Mucosa of rectum (tissue), 2 donors: ENCODE results near the gene DPP10.
"Not testable (repeated sequence)": the region's sequence is repeated elsewhere in the genome, so short reads cannot be mapped to it uniquely, and the experiment has no call there.

Experiments used
- H3K27ac ChIP-seq, 2 donors: one replicate each; pipeline ENCODE4 v1.7.0; 2013; ENCODE audit warnings: inconsistent platforms in 2 of 2, low read depth in 2 of 2, low read length in 2 of 2
- H3K27me3 ChIP-seq, 2 donors: one replicate each; pipeline ENCODE4 v1.7.0; 2013; ENCODE audit warnings: low read length in 2 of 2; ENCODE audit not compliant: control insufficient read depth in 2 of 2, insufficient read depth in 2 of 2
- H3K36me3 ChIP-seq, 2 donors: one replicate each; pipeline ENCODE4 v1.7.0; 2013; ENCODE audit warnings: low read length in 2 of 2; ENCODE audit not compliant: control insufficient read depth in 2 of 2, insufficient read depth in 2 of 2
- H3K4me1 ChIP-seq, 2 donors: one replicate each; pipeline ENCODE4 v1.7.0; 2013; ENCODE audit warnings: low read length in 2 of 2, mild to moderate bottlenecking in 1 of 2; ENCODE audit not compliant: control insufficient read depth in 2 of 2, insufficient read depth in 2 of 2
- H3K4me3 ChIP-seq, 2 donors: one replicate each; pipeline ENCODE4 v1.7.0; 2013; ENCODE audit warnings: low read length in 2 of 2
- H3K9ac ChIP-seq, 2 donors: one replicate each; pipeline ENCODE4 v1.7.0; 2013; ENCODE audit warnings: low read length in 2 of 2, low read depth in 1 of 2, mild to moderate bottlenecking in 1 of 2
- H3K9me3 ChIP-seq, 2 donors: one replicate each; pipeline ENCODE4 v1.7.0; 2013; ENCODE audit warnings: low read length in 2 of 2; ENCODE audit not compliant: control insufficient read depth in 2 of 2
- donor health status: healthy.
- donor health status: Normal muscosa, but diverticular disease.

DPP10 gene

DNA sequence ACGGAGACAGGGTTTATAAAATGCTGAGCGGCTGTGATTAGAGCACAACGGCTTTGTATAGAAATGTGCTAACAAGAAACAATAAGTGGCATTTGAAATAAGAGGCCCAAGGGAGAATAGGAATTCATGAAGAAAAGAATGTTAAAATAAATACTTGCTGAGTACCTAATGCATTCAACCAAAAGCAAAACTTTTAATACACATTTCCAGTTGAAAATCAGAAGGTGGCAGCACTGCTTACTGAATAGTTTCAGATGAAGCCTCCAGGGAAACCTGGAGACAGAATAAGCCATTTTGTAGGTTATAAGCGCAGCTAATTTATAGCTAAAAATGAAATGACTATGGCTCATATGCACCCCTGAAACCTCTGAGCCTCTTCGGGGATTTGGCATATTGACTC lies 286.6 kb downstream of the DPP10 start:
- no peaks in the 10 kb centered on the region for H3K9me3 ChIP-seq
- H3K9ac ChIP-seq: no peak overlapping the region
- no peaks in the 10 kb centered on the region for H3K36me3 ChIP-seq
- no peak overlapping the region for H3K4me3 ChIP-seq
- no peak overlapping the region for H3K27ac ChIP-seq
- no peaks in the 10 kb centered on the region for H3K4me1 ChIP-seq
- no peaks in the 10 kb centered on the region for H3K27me3 ChIP-seq

DNA sequence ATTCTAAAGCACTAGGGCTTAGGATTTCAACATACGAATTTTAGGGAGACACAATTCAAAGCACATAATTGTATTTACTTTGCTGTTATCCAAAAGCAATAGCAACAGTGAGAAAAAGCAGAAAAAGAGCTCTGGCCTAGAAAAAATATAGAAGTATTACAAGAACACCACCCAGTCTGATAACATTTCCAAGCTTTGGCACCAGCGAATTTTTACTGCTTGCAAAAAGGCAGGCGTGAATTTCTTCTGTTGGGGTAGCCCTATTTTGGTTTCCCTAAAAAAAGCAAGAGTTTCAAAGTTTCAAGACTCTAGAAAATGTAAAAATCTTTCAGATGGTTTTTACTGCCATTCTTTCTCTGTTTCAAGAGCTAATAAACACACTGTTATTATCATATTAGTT lies 292.7 kb downstream of the DPP10 start:
- H3K36me3 ChIP-seq: no peaks in the 10 kb centered on the region
- H3K9ac ChIP-seq: no peak overlapping the region
- H3K4me1 ChIP-seq: no peaks in the 10 kb centered on the region
- H3K4me3 ChIP-seq: no peak overlapping the region
- no peak overlapping the region for H3K27ac ChIP-seq
- H3K9me3 ChIP-seq: no peaks in the 10 kb centered on the region
- H3K27me3 ChIP-seq: no peaks in the 10 kb centered on the region

GRCh38 chr2:114742245-114742644 lies 299.8 kb downstream of the DPP10 start:
- no peak overlapping the region for H3K27ac ChIP-seq
- H3K27me3 ChIP-seq: no peaks in the 10 kb centered on the region
- no peaks in the 10 kb centered on the region for H3K4me1 ChIP-seq
- no peaks in the 10 kb centered on the region for H3K36me3 ChIP-seq
- no peaks in the 10 kb centered on the region for H3K9me3 ChIP-seq
- H3K4me3 ChIP-seq: no peak overlapping the region
- no peak overlapping the region for H3K9ac ChIP-seq

DNA sequence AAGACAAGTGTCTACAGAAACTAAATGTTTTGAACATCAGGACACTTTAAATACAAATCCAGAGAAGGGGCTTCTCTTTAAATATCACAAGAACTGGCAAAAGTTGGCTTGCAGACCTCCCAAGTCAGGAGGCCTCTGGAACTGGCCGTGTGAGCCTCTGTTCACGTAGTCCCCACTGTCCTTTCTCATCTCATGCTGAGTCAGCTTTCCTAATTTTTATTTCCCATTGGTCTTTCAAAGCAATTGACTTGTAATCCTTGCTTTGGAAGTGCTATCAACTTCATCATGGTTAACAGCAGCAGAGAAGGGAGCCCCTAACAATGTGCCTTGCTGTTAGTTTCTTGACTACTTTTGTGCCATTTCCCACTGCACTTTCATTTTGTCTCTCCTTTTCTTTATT lies 303.3 kb downstream of the DPP10 start:
- Histone ChIP-seq H3K4me3 (no peak overlapping the region), H3K9ac (no peak overlapping the region), H3K27me3 (no peaks in the 10 kb centered on the region), H3K9me3 (no peaks in the 10 kb centered on the region), H3K27ac (no peak overlapping the region), H3K36me3 (no peaks in the 10 kb centered on the region), H3K4me1 (no peaks in the 10 kb centered on the region)

DNA sequence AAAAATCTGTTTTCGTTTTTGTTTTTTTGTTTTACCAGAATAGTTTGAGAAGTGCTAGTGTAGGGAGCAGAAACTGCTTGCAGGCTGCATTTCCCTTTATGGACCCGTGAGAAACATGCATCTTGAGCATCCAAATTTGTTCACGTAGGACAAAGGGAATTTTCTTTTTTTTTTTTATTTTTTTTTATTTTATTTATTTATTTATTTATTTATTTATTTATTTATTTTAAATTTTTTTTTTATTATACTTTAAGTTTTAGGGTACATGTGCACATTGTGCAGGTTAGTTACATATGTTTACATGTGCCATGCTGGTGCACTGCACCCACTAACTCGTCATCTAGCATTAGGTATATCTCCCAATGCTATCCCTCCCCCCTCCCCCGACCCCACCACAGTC lies 305.7 kb downstream of the DPP10 start:
- H3K4me1 ChIP-seq, H3K9ac ChIP-seq, H3K36me3 ChIP-seq, H3K27me3 ChIP-seq, H3K9me3 ChIP-seq, H3K4me3 ChIP-seq, H3K27ac ChIP-seq: not testable (repeated sequence)

DNA sequence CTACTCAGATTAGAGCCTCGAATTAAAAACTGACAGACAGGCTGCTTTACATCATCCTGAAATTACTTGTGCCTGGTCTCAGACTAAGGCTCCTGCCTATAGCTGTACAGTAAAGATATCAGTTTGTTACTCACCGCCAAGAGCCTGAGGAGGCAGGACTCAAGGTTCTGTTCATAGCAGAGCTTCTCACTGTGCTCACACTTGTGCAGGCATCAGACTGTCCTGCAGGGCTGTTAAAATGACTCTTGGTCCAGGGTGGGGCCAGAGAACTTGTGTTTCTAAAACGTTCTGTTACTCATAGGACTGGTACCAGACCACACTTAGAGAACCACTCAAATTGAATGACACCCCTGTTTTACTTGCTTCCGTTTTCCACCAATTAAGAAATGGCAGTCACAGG lies 310.0 kb downstream of the DPP10 start:
- Histone ChIP-seq H3K36me3 (no peaks in the 10 kb centered on the region), H3K4me3 (no peak overlapping the region), H3K9me3 (no peaks in the 10 kb centered on the region), H3K27ac (no peak overlapping the region), H3K27me3 (no peaks in the 10 kb centered on the region), H3K9ac (no peak overlapping the region), H3K4me1 (no peaks in the 10 kb centered on the region)

- H3K9me3 ChIP-seq: no peaks in the 10 kb centered on the region
- H3K4me1 ChIP-seq: no peaks in the 10 kb centered on the region
Measured at GRCh38 chr2:114753145-114753544, 310.7 kb downstream of the DPP10 start.

GRCh38 chr2:114754907-114755563 lies 312.6 kb downstream of the DPP10 start:
- Histone ChIP-seq H3K4me1 (no peaks in the 10 kb centered on the region), H3K9ac (no peak overlapping the region), H3K27me3 (no peaks in the 10 kb centered on the region), H3K4me3 (no peak overlapping the region), H3K27ac (no peak overlapping the region), H3K36me3 (no peaks in the 10 kb centered on the region), H3K9me3 (no peaks in the 10 kb centered on the region)

More at GRCh38 chr2:114753145-114753544, 310.7 kb downstream of the DPP10 start:
- Histone ChIP-seq H3K27me3 (no peaks in the 10 kb centered on the region), H3K27ac (no peak overlapping the region), H3K9ac (no peak overlapping the region), H3K4me3 (no peak overlapping the region), H3K36me3 (no peaks in the 10 kb centered on the region)

DNA sequence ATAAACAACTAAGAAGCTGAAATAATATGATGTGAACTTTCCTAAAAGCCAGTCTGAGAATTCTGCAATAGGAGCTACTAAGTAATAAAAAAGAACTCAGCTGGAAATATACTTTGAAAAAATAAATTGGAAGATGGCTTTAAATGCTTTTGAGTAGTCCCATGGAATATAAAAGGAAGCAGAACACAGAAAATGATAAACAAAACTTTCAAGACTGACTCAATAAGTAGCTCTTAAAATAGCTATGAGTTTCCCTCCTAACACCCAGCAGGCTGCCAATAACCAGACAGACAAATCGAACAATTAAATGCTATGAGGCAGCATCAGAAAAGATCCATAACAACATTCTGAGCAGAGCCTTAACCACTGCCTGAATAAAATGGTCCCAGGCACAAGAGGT lies 319.9 kb downstream of the DPP10 start:
- Histone ChIP-seq H3K27ac (no peak overlapping the region), H3K9me3 (no peaks in the 10 kb centered on the region), H3K9ac (no peak overlapping the region), H3K4me1 (no peaks in the 10 kb centered on the region), H3K4me3 (no peak overlapping the region), H3K36me3 (no peaks in the 10 kb centered on the region), H3K27me3 (no peaks in the 10 kb centered on the region)

DNA sequence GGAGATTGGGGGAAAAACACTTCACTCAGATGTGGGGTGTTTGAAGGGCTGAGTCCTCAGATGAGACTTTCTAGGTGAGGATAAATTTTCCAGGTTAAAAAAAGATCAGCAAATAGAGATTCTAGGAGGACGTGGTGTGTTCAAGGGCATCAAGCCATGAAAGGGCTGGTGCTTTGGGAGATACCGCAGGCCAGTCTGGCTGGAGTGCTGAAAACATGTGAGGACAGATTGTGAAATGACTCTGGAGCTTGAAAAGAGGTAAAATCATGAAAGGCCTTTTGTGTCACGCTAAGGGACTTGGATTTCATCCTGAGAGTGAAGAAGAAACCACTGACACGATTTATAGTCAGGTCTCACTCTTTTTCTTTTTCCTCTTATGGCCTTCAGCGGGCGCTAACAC lies 320.5 kb downstream of the DPP10 start:
- Histone ChIP-seq H3K36me3 (no peaks in the 10 kb centered on the region), H3K4me1 (no peaks in the 10 kb centered on the region), H3K9me3 (no peaks in the 10 kb centered on the region), H3K27me3 (no peaks in the 10 kb centered on the region), H3K9ac (no peak overlapping the region), H3K27ac (no peak overlapping the region), H3K4me3 (no peak overlapping the region)

DNA sequence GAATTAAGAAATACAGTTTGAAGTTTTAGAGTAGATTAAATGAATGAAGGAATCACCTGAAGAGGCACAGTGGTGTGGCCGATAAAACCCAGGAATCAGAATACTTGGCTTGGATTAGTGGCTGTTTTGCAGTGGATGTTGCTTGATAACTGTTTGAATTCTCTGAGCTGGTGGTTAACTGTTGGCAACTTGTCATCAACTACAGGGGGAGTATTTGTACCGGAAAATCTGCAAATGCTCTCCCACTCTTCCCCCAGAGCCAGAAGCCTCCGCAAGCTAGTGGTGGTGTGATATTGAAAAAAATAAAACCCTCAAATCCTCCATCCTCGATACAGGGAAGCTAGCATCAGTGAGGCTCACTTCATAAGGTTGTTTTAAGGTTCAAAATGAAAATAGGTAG lies 326.7 kb downstream of the DPP10 start:
- no peak overlapping the region for H3K9ac ChIP-seq
- no peaks in the 10 kb centered on the region for H3K36me3 ChIP-seq

More for the DNA sequence above, 326.7 kb downstream of the DPP10 start:
- Histone ChIP-seq H3K4me3 (no peak overlapping the region), H3K4me1 (no peaks in the 10 kb centered on the region), H3K27me3 (no peaks in the 10 kb centered on the region), H3K9me3 (no peaks in the 10 kb centered on the region), H3K27ac (no peak overlapping the region)
